NCI-H2196 (cell line): ENCODE measurements around the gene TRIM41.
"Not testable (repeated sequence)": the region's sequence is repeated elsewhere in the genome, so short reads cannot be mapped to it uniquely, and the experiment has no call there.

Experiments used
- DNase-seq: peaks from one replicate; lab custom pipeline; 2025; ENCODE audit not compliant: unreplicated experiment; lab: John Stamatoyannopoulos, UW

Gene TRIM41

GRCh38 chr5:181210148-181210547 lies 12.9 kb upstream of the TRIM41 start:
- DNase-seq = not testable (repeated sequence)

DNA sequence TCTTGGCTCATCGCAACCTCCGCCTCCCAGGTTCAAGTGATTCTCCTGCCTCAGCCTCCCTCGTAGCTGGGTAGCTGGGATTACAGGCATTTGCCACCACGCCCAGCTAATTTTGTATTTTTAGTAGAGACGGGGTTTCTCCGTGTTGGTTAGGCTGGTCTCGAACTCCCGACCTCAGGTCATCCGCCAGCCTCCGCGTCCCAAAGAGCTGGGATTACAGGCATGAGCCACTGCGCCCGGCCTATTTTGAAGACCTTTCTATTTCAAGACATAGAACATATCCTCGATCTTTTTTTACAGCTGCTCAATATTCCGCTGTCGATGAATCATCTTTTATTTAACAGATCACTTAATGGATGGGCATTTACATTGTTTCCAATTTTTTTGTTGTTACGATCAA lies 12.4 kb upstream of the TRIM41 start:
- DNase-seq = not testable (repeated sequence)

GRCh38 chr5:181211208-181211607 lies 11.9 kb upstream of the TRIM41 start:
- DNase-seq = no peak

- no peak for DNase-seq
Observed at GRCh38 chr5:181212080-181212479, 11.0 kb upstream of the TRIM41 start.

DNA sequence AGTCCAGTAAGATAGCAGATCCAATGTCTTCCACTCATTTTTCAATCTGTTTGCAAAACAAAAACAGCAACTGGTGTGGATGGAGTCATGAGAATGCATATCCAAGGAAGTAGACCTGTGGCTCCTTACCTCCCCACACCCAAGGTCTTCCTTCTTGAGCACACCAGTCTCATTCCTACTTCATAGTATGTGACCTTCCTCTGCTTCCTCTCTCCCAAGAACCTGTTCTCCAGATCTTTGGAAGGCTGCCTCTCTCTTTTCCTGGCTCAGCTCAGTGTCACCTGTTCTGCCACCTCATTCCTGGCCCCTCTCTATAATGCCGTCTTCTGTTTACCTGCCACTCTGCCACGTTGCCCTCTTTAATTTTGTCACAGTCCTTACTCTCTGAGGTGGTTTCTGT lies 10.1 kb upstream of the TRIM41 start:
- no peak for DNase-seq

- DNase-seq = not testable (repeated sequence)
Observed at GRCh38 chr5:181214249-181214648, 8.8 kb upstream of the TRIM41 start.

- no peak for DNase-seq
Observed at GRCh38 chr5:181215997-181216989, 6.8 kb upstream of the TRIM41 start.

DNA sequence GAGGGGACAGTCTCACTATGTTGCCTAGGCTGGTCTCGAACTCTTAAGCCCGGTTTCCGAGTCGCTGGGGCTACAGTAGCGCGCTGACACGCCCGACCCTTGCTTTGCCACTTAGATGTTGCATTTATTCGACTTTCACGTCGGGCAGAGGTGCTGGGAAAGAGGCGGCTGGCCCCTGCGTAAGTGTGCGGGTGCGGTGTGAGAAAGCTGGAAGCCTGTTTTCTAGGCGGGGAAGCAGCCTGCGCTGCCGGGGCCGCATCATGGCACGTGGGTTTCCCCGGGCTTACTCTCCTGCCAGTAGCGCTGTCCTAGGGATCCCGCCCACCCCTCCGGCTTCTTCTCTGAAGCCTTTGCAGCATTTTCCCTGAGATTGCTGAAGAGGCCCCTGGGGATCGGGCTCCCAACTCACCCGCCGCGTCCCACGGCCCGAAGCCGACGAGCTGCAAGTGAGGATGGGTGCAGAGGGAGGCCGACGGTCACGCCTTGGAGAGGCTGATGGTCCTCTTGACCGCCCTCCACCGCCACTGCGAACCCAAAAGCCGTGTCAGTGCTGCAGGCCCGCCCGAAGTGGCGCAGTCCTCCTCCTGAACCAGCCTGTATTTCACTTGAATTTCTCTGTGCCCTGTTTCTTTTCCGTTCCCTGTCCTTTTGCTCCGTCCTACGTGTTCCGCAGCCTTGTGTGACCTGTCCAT lies 5.8 kb upstream of the TRIM41 start:
- no peak for DNase-seq

DNA sequence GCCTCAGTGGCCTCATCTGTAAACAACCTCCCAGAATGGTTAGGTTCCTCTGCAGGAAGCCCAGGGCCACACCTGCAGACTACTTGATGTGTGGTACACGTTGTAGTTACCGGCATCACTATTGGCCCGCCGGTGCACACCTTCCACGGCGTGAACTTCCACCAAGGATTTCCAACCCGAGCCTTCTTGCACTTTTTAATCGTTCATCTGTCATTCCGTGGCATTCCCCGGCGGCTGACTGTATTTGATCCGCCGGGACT lies 5.3 kb upstream of the TRIM41 start:
- no peak for DNase-seq

DNA sequence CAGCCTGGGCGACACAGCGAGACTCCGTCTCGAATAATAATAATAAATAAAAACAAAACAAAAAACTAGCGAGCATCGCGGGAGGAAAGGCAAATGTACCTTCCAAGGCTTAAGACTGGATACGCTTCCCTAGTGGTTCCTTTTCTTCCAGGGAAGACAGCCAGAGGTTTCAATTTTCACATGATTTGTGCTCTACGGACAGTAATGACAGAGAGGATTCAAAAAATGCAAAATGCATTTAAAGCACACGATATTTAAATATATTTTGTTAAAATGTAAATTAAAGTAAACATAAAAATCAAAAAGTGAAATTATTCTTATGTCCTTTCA lies 4.3 kb upstream of the TRIM41 start:
- DNase-seq = no peak

DNA sequence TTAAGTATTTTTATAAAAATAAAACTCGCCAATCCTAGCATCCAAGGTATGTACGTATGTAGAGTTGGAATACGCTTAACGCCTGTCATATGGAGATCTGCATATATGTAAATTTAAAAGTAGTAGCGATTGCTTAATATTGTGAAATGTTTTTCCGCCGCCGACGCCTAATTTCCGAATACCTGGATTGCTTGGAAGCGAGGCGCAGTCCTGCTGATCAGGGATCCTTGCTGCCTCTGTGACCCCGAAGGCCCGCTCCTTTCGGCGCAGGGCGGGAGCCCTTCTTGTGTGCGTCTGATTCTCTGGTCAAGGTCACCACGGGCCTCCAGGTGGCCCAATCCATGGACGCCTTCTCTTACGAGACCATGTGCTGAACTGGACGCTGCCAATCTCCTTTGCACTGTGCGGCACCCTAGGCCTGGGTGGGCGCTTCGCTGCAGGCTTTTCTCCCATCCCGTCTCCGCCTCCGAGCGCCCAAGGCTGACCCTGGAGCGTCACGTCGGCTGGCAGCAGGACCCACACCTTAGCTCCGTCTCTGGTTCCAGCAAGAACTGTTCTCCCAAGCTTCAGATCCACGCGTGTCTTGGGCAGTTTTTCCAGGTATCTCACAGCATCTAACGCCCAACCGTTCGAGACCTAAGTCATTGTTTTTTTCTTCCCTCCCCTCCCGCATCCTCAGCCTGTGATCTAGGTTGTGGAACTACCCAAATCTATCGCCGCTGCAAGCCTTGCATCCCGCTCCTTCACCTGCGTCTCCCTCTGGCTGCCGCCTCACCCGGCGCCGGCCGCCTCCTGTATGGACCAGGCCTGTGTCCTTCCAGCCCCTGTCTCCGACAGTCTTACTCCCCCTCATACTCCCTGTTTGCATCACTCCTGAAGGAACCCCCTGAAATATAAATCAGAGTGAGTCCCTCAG lies 3.6 kb upstream of the TRIM41 start:
- DNase-seq = no peak

GRCh38 chr5:181220178-181220515 lies 2.9 kb upstream of the TRIM41 start:
- DNase-seq = no peak

DNA sequence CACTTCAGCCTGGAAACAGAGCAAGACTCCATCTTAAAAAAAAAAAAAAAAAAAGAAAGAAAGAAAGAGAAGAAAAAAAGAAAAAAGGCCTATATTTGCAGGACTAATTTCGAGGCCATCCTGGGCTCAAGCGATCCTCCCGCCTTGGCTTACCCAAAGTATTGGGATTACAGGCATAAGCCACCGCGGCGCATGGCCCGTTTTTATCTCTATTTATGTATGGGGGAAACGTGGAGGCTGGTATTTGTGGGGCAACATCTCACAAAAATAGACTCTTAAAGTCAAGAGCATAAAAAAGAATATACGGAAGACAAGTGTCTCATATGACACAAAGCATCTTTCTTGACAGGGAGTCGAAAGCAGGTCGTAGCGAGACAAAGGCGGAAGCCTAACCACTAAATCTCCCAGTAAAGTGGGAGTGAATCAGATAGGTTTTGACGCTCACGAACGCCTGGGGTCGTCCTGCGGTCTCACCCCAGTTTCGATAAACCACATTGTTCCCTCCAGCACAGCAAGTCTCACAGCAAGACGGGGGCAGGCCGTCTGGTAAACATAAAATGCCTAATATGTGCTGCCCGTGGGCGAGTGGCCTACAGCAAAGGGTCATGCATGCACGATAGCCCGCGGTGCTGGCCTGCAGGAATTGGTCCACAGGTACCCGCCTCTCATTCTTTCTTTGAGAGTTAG lies 1.8 kb upstream of the TRIM41 start:
- no peak for DNase-seq

GRCh38 chr5:181221792-181222629 lies 1.1 kb upstream of the TRIM41 start:
- no peak for DNase-seq

GRCh38 chr5:181222630-181223057 lies 437 bp upstream of the TRIM41 start:
- no peak for DNase-seq

DNA sequence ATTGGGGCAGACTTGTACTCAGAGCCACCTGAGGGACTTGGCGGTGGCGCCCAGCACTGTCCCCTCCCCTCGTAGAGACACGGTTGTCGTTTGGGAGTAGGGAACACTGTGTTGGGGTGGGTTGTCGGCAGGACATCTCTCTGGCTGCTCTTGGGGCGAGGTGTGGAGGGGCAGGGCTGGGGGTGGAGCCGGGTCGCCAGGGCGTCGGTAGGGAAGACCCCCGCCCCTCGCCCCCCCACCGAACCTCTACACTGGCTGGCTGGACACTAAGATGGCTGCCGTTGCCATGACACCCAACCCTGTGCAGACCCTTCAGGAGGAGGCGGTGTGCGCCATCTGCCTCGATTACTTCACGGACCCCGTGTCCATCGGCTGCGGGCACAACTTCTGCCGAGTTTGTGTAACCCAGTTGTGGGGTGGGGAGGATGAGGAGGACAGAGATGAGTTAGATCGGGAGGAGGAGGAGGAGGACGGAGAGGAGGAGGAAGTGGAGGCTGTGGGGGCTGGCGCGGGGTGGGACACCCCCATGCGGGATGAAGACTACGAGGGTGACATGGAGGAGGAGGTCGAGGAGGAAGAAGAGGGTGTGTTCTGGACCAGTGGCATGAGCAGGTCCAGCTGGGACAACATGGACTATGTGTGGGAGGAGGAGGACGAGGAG lies 778 bp downstream of the TRIM41 start:
- no peak for DNase-seq

- no peak for DNase-seq
Observed at GRCh38 chr5:181224390-181225229, 1.5 kb downstream of the TRIM41 start.

GRCh38 chr5:181229996-181230395 lies 6.9 kb downstream of the TRIM41 start:
- DNase-seq = no peak

- no peak for DNase-seq
Observed at GRCh38 chr5:181230551-181230950, 7.5 kb downstream of the TRIM41 start.
